SK-N-SH treated with all-trans-retinoic acid at 6 μM for 48 hours (cell line): ENCODE measurements around the gene ATF6B.
A peak's percentile ranks its signal among the peaks of the same experiment; 100 is the strongest.

ENCODE experiments used
- ATAC-seq: fragments of 200-7000 bp; cut with Tn5 transposase; 3 replicates; pipeline ENCODE4 v1.9.1; 2020; ENCODE audit warnings: mild to moderate bottlenecking, moderate library complexity
- CSDC2 ChIP-seq: fragments of 250-450 bp; sonication (Bioruptor Pico); IDR thresholded peaks from 2 replicates; pipeline ENCODE4 v1.5.0; 2020; ENCODE audit warnings: mild to moderate bottlenecking, moderate library complexity
- ESRRG ChIP-seq: fragments of 250-450 bp; sonication (Bioruptor Pico); IDR thresholded peaks from 2 replicates; pipeline ENCODE4 v1.6.1; 2021; ENCODE audit warnings: mild to moderate bottlenecking
- GLIS3 ChIP-seq: fragments of 250-450 bp; sonication (Bioruptor Pico); IDR thresholded peaks from 2 replicates; pipeline ENCODE4 v1.5.0; 2020; ENCODE audit warnings: mild to moderate bottlenecking, moderate library complexity
- ISL1 ChIP-seq: fragments of 250-450 bp; sonication (Bioruptor Pico); IDR thresholded peaks from 2 replicates; pipeline ENCODE4 v2.1.2; 2022; ENCODE audit warnings: mild to moderate bottlenecking, moderate library complexity
- OSR1 ChIP-seq: fragments of 250-450 bp; sonication (Bioruptor Pico); IDR thresholded peaks from 2 replicates; pipeline ENCODE4 v1.8.0; 2022; ENCODE audit warnings: moderate library complexity, mild to moderate bottlenecking, inconsistent platforms
- RARB ChIP-seq: fragments of 250-450 bp; sonication (Bioruptor Pico); IDR thresholded peaks from 2 replicates; pipeline ENCODE4 v1.8.0; 2021; ENCODE audit warnings: mild to moderate bottlenecking, moderate library complexity
- SNAI2 ChIP-seq: fragments of 250-450 bp; sonication (Bioruptor Pico); IDR thresholded peaks from 2 replicates; pipeline ENCODE4 v1.5.0; 2020; ENCODE audit warnings: mild to moderate bottlenecking, moderate library complexity
- TCF4 ChIP-seq: fragments of 250-450 bp; sonication (Bioruptor Pico); IDR thresholded peaks from 2 replicates; pipeline ENCODE4 v1.8.0; 2021; ENCODE audit warnings: mild to moderate bottlenecking, moderate library complexity, borderline replicate concordance
- TOX ChIP-seq: fragments of 250-450 bp; sonication (Bioruptor Pico); IDR thresholded peaks from 2 replicates; pipeline ENCODE4 v1.8.0; 2021; ENCODE audit warnings: mild to moderate bottlenecking, moderate library complexity, borderline replicate concordance
- ZFP3 ChIP-seq: fragments of 250-450 bp; sonication (Bioruptor Pico); IDR thresholded peaks from 2 replicates; pipeline ENCODE4 v1.5.0; 2020; ENCODE audit warnings: mild to moderate bottlenecking, moderate library complexity
- ZFP30 ChIP-seq: fragments of 450-650 bp; formaldehyde crosslinking; IDR thresholded peaks from 2 replicates; pipeline ENCODE4 v1.5.0; 2022; ENCODE audit warnings: mild to moderate bottlenecking, moderate library complexity
- ZNF565 ChIP-seq: fragments of 450-650 bp; formaldehyde crosslinking; conservative IDR thresholded peaks from 2 replicates; pipeline ENCODE4 v1.5.0; 2020; ENCODE audit warnings: low read depth, mild to moderate bottlenecking, moderate library complexity
- ZNF70 ChIP-seq: fragments of 450-650 bp; formaldehyde crosslinking; IDR thresholded peaks from 2 replicates; pipeline ENCODE4 v1.5.0; 2020; ENCODE audit warnings: mild to moderate bottlenecking, moderate library complexity
- ZNF8 ChIP-seq: fragments of 450-650 bp; formaldehyde crosslinking; IDR thresholded peaks from 2 replicates; pipeline ENCODE4 v1.5.0; 2020; ENCODE audit warnings: mild to moderate bottlenecking, moderate library complexity
- TF ChIP-seq, protein P1 (sequence below): fragments of 250-450 bp; sonication (Bioruptor Pico); IDR thresholded peaks from 2 replicates; pipeline ENCODE4 v1.8.0; 2021; ENCODE audit warnings: low read depth, mild to moderate bottlenecking, moderate library complexity, borderline replicate concordance
- TF ChIP-seq, protein P2 (sequence below): fragments of 250-450 bp; sonication (Bioruptor Pico); IDR thresholded peaks from 2 replicates; pipeline ENCODE4 v1.5.1; 2020; ENCODE audit warnings: low read depth, mild to moderate bottlenecking, moderate library complexity
- TF ChIP-seq, protein P3 (sequence below): fragments of 250-450 bp; sonication (Bioruptor Pico); IDR thresholded peaks from 2 replicates; pipeline ENCODE4 v1.5.1; 2021; ENCODE audit warnings: mild to moderate bottlenecking, moderate library complexity
- TF ChIP-seq, protein P4 (sequence below): fragments of 250-450 bp; sonication (Bioruptor Pico); IDR thresholded peaks from 2 replicates; pipeline ENCODE4 v1.8.0; 2020; ENCODE audit warnings: mild to moderate bottlenecking, moderate library complexity, borderline replicate concordance

ATF6B gene

DNA sequence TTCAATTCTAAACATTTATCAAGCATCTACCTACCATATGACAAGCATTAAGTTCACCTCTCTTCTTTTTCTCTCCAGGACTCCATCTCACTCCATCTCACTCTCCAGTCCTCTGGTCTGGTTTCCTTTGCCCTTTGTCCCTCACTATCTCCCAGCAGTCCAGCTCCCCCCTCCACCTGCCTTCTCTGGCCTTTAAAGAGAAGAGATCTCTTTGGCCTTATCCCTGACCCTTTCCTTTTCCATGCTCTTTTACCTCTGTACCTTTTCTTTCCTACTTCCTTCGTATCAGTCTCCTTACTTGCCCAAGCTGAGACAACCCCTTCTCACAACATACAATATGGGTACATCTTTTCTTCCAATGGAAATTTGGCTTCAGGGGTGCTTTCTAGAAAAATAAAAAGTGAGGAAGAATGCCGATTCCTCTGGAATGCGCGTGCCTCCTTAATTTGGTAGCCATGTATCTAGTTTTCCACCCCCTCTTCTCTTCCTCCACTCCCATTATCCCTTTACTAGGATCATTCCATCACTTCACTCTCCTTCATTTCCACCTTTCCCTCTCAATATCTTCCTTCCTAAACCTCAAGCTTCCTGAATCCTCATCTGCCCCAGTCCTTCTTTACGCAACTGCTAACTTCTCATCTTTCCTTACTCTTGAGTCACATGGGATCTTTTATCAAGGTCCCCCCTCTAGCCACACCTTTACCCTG, 48.6 kb upstream of the ATF6B start:
- TF ChIP-seq, protein P1, sequence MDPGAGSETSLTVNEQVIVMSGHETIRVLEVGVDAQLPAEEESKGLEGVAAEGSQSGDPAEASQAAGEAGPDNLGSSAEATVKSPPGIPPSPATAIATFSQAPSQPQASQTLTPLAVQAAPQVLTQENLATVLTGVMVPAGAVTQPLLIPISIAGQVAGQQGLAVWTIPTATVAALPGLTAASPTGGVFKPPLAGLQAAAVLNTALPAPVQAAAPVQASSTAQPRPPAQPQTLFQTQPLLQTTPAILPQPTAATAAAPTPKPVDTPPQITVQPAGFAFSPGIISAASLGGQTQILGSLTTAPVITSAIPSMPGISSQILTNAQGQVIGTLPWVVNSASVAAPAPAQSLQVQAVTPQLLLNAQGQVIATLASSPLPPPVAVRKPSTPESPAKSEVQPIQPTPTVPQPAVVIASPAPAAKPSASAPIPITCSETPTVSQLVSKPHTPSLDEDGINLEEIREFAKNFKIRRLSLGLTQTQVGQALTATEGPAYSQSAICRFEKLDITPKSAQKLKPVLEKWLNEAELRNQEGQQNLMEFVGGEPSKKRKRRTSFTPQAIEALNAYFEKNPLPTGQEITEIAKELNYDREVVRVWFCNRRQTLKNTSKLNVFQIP = no peak
- TF ChIP-seq, protein P2, sequence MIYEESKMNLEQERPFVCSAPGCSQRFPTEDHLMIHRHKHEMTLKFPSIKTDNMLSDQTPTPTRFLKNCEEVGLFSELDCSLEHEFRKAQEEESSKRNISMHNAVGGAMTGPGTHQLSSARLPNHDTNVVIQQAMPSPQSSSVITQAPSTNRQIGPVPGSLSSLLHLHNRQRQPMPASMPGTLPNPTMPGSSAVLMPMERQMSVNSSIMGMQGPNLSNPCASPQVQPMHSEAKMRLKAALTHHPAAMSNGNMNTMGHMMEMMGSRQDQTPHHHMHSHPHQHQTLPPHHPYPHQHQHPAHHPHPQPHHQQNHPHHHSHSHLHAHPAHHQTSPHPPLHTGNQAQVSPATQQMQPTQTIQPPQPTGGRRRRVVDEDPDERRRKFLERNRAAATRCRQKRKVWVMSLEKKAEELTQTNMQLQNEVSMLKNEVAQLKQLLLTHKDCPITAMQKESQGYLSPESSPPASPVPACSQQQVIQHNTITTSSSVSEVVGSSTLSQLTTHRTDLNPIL (CRISPR knock-in tag) = no peak
- TF ChIP-seq ZNF565 (CRISPR knock-in tag) (no peak), OSR1 (CRISPR knock-in tag) (no peak), ZNF70 (no peak), ESRRG (CRISPR knock-in tag) (no peak)
- TF ChIP-seq, protein P3, sequence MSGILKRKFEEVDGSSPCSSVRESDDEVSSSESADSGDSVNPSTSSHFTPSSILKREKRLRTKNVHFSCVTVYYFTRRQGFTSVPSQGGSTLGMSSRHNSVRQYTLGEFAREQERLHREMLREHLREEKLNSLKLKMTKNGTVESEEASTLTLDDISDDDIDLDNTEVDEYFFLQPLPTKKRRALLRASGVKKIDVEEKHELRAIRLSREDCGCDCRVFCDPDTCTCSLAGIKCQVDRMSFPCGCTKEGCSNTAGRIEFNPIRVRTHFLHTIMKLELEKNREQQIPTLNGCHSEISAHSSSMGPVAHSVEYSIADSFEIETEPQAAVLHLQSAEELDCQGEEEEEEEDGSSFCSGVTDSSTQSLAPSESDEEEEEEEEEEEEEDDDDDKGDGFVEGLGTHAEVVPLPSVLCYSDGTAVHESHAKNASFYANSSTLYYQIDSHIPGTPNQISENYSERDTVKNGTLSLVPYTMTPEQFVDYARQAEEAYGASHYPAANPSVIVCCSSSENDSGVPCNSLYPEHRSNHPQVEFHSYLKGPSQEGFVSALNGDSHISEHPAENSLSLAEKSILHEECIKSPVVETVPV (CRISPR knock-in tag) = no peak
- ATAC-seq = no peak; the same call in 2 of the 3 replicates

DNA sequence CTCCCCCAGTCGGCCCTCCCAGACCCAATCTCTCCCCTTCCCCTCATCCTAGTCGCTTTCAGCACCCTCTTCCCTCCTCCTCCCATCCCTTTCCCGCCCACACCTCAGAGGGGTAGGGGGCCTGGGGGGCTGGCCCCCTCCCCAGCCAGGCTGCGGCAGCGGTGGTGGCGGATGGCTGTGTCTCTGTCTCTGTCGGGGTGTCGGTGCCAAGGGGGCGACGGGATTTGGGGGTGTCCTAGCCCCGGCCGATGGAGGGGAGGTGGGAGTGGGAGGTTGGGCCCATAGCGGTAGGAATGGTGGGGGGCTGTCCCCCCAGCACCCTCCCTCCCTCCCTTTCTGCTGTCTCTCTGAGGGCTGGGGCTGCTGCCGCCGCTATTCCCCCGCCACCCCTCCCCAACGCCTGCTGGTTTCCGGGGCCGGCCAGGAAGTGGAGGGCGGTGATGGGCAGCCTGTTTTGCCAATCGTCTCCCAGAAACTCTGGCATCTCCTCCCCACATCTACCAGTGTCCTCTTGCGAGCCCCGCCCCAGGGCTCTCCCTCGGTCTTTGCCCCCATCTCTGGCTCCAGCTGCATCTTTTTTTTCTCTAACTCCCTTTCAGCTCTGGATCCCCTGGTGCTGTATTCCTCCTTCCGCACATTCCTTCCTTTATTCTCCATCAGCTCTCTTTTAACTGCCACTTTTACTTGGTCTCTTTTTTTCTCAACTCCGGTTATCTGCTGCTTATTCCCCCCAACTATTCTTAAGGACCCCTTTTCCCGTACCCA, 47.8 kb upstream of the ATF6B start, which contains the start of gene AGPAT1:
Gene AGPAT1, minus strand, starts transcription at position 374 of the 765 bp plus-strand sequence. CDS start 4,588 bp downstream, outside the sequence.
- no peak for TF ChIP-seq RARB
- TF ChIP-seq ZNF8 (CRISPR knock-in tag) = no peak
- TF ChIP-seq, protein P4, sequence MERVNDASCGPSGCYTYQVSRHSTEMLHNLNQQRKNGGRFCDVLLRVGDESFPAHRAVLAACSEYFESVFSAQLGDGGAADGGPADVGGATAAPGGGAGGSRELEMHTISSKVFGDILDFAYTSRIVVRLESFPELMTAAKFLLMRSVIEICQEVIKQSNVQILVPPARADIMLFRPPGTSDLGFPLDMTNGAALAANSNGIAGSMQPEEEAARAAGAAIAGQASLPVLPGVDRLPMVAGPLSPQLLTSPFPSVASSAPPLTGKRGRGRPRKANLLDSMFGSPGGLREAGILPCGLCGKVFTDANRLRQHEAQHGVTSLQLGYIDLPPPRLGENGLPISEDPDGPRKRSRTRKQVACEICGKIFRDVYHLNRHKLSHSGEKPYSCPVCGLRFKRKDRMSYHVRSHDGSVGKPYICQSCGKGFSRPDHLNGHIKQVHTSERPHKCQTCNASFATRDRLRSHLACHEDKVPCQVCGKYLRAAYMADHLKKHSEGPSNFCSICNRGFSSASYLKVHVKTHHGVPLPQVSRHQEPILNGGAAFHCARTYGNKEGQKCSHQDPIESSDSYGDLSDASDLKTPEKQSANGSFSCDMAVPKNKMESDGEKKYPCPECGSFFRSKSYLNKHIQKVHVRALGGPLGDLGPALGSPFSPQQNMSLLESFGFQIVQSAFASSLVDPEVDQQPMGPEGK (CRISPR knock-in tag) = peak; percentile 14; the same call in 1 of the 2 replicates
- ATAC-seq = peak; percentile 77

DNA sequence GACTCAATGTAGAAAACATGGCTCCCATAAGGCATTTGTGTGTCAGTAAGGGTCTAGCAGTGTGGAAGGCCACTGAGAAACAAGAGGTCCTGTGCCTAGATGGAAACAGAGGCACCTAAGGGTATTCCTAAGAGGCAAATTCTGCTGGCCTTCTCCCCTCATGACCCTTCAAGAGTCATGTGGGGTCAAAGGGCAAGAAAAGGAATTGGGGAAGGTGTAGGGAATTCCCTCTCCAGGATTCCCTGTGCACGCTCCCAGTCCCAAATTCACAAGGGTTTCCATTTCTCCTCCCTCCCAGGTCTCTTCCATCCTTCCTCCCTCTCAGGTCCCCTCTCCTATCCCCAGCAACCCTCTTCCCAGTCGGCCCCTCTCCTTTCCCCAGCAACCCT, 47.3 kb upstream of the ATF6B start:
- no peak for TF ChIP-seq ISL1
- no peak for TF ChIP-seq ZFP30 (CRISPR knock-in tag)
- TF ChIP-seq OSR1 (CRISPR knock-in tag) = no peak
- TF ChIP-seq, protein P4 (CRISPR knock-in tag) = no peak
- TF ChIP-seq CSDC2 = no peak
- no peak for TF ChIP-seq TOX
- TF ChIP-seq GLIS3 (CRISPR knock-in tag) = no peak
- no peak for TF ChIP-seq SNAI2 (CRISPR knock-in tag)
- no peak for ATAC-seq

DNA sequence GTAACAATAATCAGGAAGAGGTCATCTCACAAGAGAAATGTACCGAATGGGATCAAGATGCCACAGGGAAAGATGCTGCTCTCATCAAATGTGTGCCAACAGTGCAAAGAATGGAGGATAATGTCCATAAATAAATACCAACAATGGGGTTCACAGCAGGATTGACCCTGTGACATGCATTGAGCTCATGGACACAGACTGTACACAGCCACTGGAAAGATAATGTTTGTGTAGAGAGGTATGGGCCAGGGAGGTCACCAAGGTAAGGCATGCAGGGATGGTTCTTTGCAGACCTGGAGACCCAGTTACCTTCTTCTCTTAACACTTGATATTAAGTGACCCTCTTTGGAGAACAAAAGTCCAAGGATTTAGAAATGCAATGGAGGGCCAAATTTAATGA, 46.4 kb upstream of the ATF6B start:
- no peak for ATAC-seq
- TF ChIP-seq ZNF8 (CRISPR knock-in tag) (no peak), GLIS3 (CRISPR knock-in tag) (no peak), CSDC2 (no peak), SNAI2 (CRISPR knock-in tag) (no peak), ZFP3 (no peak), TCF4 (no peak), RARB (no peak), ZNF565 (CRISPR knock-in tag) (no peak), OSR1 (CRISPR knock-in tag) (no peak), ZFP30 (CRISPR knock-in tag) (no peak), ISL1 (no peak), ZNF70 (no peak)
- TF ChIP-seq, protein P1 = no peak
- TF ChIP-seq, protein P3 (CRISPR knock-in tag) = no peak
